ENCODE measurements around the gene CACNA1S.

DNA sequence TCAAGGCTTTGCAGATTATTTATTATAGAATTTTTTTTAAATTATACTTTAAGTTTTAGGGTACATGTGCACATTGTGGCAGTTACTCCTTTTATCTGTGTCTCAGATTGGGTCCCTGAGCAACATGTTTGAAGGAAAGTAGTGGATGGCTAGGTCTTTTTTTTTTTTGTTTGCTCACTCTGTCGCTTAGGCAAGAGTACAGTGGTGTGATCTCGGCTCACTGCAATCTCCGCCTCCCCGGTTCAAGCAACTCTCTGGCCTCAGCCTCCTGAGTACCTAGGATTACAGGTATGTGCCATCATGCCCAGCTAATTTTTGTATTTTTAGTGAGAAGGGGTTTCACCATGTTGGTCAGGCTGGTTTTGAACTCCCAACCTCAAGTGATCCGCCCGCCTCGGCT lies 49.1 kb downstream of the CACNA1S start:
- TF ChIP-seq, protein P1, sequence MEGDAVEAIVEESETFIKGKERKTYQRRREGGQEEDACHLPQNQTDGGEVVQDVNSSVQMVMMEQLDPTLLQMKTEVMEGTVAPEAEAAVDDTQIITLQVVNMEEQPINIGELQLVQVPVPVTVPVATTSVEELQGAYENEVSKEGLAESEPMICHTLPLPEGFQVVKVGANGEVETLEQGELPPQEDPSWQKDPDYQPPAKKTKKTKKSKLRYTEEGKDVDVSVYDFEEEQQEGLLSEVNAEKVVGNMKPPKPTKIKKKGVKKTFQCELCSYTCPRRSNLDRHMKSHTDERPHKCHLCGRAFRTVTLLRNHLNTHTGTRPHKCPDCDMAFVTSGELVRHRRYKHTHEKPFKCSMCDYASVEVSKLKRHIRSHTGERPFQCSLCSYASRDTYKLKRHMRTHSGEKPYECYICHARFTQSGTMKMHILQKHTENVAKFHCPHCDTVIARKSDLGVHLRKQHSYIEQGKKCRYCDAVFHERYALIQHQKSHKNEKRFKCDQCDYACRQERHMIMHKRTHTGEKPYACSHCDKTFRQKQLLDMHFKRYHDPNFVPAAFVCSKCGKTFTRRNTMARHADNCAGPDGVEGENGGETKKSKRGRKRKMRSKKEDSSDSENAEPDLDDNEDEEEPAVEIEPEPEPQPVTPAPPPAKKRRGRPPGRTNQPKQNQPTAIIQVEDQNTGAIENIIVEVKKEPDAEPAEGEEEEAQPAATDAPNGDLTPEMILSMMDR (conservative IDR thresholded peaks at IDR 0.05; ENCODE audit: low read depth, low read length), result no peak
- TF ChIP-seq EZH2 (IDR thresholded peaks at IDR 0.05; ENCODE audit: borderline replicate concordance, low read depth, low read length, poor library complexity, severe bottlenecking), result no peak

Measured in A673 (cell line).